HG02610 (cell line): ENCODE results near the gene SCGB1A1.

ENCODE experiments used
- ATAC-seq: cut with Tn5 transposase; IDR thresholded peaks from one replicate; pipeline ENCODE4 v1.9.1; 2021; ENCODE audit warnings: mild to moderate bottlenecking, moderate library complexity; ENCODE audit not compliant: unreplicated experiment

SCGB1A1 gene

DNA sequence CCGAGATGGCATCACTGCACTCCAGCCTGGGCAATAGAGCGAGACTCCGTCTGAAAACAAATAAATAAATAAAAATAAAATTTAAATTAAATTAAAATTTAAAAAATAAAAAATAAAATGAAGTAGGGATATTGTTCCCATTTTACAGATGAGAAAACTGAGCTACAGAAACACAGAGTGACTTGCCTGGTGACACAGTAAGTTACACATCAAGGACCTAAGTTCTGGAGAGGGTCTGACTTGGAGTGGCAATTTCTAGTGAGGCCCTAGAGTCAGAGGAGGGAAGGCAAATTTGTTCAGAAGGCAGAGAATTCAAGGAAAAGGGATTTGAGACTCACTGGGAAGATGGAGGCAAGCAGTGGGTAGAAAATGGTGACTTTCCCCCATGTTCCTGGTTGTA is 2.0 kb downstream of the SCGB1A1 start:
- no peak for ATAC-seq

DNA sequence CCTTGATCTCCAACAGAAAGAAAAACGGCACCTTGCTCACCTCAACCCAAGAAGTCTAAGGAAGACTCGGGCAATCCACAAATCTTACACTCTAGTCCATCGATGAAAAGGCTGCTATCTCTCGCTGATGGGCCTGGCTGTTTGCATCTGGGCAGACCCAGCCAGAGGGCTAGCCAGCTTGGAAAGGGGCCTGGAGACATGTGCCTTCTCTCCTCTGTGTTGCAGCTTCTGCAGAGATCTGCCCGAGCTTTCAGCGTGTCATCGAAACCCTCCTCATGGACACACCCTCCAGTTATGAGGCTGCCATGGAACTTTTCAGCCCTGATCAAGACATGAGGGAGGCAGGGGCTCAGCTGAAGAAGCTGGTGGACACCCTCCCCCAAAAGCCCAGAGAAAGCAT is 3.2 kb downstream of the SCGB1A1 start:
- no peak for ATAC-seq

DNA sequence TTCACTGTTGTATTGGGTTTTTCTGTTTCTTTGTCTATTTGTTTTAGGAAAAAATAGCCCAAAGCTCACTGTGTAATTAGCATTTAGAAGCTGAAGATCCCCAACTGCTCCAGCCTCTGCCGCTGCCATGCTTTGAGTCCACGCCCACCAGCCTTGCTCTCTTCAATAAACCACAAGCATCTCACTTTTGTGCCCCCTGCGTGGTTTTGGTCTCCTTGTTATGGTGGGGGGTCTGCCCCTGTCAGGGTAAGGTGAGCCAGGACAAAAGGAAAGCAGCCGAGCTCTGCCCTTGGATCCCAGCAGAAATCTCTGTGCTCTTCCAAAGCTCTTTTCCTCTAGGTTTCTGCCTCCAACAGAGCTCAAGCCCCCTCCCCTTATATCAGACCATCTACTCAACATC is 4.2 kb downstream of the SCGB1A1 start:
- no peak for ATAC-seq

DNA sequence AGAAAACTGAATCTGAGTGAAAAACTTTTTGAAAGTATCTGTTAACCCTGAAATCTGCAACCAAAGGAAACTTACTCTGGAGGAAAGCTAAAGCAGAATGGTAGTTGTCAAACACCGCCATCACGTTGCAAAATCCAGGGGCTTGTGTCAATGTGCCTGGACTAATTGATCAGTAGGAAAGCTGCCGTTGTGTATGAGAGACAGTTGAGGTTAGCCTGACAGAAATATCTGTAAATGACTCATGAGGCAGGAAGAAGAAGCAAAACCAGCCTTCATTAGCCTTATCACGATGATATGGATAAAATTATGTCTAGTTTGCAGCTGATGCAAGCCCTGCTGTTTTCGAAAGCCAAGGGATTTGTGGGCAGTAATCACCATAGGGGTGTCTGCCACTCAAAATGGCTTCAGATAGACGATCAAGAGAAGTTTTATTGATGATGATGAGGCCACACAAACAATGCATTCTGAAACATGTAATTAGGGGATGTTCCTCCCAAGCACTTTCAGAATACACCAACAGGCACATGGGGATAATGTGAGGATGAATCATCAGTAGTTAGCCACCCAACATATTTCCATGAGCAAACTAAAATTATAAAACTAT is 8.9 kb downstream of the SCGB1A1 start:
- no peak for ATAC-seq

DNA sequence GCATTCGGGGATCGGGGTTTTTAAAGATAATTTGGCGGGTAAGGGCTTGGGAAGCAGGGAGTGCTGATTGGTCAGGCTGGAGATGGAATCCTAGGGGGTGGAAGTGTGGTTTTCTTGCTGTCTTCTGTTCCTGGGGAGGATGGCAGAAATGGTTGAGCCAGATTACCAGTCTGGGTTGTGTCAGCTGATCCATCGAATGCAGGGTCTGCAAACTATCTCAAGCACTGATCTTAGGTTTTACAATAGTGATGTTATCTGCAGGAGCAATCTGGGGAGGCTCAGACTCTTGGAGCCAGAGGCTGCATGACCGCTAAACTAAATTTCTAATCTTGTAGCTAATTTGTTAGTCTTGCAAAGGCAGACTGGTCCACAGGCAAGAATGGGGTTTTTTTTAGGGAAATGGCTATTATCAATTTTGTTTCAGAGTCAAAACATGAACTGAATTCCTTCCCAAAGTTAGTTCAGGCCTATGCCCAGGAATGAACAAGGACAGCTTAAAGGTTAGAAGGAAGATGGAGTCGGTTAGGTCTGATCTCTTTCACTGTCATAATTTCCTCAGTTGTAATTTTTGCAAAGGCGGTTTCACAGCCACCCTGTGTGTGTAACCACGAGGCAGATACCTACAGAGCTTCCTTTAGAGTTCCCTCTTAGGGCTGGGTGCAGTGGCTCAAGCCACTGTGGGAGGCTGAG is 10.2 kb downstream of the SCGB1A1 start:
- ATAC-seq = no peak

DNA sequence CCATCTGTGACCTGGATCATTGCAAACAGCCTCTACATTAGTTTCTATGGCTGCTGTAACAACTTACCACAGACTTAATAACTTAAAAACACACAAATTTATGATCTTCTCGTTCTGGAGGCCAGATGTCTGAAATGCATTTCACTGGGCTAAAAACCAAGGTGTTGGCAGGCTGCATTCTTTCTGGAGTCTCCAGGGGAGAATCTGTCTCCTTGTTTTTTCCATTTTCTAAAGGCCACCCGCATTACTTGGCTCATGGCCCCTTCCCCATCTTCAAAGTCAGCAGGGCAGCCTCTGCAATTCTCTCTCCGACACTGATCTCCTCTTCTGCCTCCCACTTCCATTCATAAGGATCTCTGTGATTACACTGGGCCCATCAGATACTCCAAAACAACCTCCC is 11.6 kb downstream of the SCGB1A1 start:
- ATAC-seq = no peak

DNA sequence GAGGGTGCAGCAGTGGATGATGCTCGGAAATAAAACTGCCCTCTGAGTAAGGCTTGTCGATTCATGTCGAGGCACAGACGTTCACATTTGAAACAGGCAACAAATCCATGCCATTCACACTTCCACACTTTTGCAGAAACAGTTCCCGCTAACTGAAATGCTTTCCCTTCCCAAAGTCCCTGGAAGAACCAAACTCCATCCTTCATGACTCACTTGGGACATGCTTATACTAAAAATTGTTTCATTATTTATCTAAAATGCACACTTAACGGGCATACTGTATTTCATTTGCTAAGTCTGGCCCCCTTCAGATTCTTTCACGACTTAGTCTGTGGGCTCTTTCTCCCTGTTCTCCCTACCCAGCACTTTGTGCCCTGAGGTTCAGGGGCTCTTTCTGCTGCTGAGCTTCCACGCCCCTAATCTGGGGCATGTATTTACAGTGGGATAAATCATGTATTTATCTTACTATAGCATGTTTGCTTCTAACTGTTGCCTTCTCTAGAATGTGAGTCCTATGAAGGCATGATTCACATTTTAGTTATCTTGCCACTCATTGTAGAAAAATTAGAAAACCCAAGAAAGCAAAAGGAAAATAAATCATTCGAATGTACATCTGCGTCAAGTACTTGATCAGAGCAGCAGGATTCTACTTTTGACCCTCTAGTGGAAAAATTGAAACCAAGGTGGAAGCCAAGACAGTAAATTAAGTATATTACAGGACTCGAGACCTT is 12.5 kb downstream of the SCGB1A1 start:
- no peak for ATAC-seq

DNA sequence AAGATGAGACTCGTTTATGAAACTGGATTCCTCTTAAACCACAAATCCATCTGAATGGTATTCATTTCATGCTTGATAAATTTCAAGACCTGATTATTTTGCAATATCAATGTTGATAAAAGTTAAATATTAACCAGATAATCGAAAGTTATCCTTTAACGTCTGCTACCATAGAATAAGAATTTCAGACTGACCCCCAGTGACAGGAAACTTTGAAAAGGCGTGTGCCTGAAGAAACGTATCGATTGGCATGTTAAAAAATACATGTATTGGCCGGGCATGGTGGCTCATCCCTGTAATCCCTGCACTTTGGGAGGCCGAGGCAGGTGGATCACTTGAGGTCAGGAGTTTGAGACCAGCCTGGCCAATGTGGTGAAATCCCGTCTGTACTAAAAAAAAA is 13.9 kb downstream of the SCGB1A1 start:
- no peak for ATAC-seq

DNA sequence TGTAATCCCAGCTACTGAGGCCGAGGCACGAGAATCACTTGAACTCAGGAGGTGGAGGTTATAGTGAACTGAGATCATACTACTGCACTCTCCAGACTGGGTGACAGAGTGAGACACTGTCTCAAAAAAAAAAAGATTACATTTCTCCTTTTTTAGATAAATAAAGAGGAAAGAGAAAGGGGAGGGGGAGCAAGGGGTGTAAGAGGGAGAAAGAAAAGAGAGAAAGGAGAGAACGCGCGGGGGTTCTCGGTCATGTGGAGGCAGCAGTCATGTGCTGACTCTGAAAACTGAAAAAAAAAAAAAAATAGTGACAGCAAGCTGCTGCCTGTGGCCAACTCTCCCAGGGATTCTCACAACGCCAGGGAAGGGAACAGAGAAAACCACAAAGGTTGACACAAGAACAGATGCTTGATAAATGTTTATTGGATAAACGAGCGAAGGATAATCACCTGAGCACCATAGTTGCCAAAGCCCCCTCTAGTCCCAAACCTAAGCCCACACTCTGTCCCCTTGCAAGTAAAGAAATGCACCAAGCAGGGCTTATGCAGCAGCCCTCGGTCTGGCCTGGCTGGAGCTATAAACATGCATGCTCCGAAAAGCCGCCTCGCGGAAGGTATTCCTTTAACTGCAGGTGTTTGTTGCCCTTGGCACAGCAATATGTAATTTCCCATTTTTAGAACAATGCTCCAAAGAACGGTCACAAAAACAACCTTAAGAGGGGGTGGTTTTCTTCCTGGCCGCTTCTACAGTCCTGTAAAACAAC is 14.5 kb downstream of the SCGB1A1 start:
- no peak for ATAC-seq

DNA sequence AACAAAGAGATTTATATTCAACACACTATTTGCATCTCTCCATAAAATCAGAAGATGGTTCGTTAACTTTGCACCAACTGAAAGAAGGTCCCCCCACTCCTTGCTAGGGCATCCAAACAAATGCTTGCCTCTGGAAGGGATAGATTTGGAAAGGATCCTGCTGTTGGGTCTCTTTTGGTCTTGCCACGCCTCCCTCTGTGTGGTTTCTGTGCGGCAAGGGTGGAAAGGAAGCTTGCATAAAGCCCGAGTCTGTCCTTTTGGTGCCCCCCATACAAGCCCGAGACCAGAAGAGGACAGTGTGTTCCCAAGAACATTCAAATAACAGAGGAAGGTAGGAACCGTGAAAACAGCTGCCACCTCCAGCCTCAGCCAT is 15.1 kb downstream of the SCGB1A1 start:
- no peak for ATAC-seq

DNA sequence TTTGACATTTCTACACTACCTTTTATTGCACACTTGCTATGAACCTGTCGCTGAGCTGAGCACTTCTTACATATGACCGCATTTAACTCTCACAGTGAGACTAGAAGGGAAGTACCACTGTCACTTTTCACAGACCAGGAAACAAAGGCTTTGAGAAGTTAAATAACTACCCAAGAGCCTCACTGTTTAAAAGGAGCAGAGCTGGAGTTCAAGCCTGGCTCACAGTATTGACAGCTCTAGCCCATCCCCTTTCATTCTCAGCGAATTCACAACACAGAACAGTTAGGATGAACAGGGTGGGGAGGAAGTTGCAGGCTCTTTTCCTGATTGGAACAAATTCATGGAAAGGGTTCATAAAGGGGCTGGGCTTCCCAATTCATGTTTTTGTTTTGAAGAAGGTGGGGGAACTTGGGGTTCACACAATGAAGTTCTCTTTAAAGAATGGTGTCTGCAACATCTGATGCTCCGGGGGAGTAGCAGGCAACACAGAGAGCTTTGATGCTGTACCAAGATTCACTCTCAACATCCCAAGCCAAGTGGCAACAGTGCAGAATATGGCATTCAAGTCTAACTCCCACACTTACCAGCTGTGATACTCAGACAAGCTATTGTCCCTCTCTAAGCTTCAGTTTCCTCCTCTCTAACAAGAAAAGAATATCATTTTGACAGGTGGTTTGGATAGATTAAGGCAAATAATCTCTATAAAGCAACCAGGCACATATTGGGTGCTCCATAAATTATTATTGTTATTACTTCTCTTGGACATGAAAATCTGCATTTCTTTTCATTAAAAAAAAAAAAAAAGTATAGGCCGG is 17.2 kb downstream of the SCGB1A1 start:
- ATAC-seq = no peak

DNA sequence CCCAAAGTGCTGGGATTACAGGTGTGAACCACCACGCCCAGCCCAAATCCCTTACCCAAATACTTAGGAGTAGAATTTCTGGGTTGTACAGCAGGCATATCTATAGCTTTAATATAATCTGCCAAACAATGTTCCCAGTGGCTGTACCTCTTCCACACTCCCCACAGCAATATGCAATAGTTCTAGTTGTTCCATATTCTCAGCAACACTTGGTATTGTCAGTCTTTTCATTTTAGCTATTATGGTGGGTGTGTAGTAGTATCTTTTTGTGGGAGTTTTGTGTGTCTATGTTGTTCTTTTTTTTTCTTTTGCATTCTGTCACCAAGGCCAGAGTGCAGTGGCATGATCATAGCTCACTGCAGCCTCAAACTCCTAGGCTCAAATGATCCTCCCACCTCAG is 18.8 kb downstream of the SCGB1A1 start:
- ATAC-seq = no peak

DNA sequence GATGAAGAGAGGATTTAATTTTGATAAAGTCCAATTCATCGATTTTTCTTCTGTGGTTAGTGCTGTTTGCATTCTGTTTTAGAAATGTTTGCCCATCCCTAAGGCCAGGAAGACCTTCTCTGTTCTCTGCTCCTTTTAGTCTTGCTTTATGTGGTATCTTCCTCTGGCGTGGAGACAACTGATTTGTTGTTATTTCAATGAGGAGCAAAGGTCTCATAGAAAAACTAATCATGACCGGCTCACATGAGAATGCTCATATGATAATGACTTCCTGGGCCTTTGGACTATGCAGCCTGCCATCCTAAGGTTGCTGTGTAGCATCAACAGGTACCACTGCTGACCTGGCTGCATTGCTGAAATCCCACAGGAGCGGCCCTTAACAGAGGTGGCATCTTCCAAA is 19.8 kb downstream of the SCGB1A1 start:
- ATAC-seq = no peak

DNA sequence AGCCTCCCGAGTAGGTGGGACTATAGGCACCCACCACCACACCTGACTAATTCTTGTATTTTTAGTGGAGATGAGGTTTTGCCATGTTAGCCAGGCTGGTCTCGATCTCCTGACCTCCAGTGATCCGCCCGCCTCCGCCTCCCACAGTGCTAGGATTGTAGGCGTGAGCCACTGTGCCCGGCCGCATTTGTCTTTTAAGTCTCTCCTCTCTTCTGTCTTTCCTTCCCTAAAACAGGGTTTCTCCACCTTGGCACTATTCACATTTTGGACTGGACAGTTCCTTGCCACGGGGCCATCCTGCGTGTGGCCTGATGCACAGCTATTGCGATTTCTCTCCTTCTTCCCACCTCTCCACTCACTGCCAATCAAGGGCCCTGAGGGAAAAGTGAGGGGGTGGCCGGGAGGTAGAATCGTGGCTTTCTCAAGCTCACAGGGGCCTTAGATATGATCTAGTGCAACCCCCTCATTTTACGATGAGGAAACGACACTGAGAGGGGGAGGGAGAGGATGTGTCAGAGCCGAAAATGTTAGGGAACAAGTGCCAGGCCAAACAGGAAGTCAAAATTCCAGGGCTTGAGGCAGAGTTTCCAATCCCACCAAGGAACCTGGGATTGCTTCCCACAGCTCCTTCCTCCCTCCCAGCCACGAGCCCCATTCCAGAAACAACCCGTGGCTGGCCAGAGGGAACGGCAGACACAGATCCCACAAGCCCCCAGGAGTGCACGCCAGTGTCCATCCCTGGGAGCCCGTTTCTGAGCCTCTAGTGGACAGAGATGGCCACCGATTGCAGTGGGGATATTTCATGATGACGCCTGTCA is 21.2 kb downstream of the SCGB1A1 start:
- ATAC-seq = no peak

DNA sequence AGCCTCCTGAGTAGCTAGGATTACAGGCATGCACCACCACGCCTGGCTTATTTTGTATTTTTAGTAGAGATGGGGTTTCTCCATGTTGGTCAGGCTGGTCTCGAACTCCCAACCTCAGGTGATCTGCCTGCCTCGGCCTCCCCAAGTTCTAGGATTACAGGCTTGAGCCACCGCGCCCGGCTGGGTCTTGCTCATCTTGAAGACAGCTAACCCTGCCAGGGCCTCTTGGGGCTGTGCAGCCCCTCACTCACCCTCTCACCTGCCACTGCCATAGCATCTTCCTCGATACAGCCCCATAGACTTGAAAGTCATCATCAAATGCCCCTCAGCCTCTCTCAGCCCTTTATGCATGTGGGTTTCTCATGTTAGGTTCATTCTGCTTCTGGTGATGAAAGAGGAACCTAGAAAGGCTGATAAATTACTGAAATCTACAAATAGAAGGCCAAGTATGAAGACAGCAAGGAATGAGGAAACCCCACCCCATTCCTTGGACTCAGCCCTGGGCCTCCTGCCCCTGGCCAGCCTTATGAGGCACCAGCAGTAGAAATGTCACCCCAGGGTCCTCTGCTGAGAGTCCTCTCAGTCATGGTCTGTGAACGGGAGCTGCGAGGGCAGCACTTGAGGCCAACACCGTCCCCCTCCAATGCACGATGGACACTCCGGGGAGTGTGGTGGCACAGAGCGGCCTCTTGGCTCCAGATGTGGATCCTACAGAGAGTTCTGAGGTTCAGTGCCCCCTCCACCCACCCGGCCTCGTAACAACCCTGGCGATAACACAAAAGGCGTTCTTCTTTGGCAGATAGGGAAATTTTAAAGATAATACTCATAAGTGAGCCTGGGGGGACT is 24.8 kb downstream of the SCGB1A1 start:
- ATAC-seq = no peak

DNA sequence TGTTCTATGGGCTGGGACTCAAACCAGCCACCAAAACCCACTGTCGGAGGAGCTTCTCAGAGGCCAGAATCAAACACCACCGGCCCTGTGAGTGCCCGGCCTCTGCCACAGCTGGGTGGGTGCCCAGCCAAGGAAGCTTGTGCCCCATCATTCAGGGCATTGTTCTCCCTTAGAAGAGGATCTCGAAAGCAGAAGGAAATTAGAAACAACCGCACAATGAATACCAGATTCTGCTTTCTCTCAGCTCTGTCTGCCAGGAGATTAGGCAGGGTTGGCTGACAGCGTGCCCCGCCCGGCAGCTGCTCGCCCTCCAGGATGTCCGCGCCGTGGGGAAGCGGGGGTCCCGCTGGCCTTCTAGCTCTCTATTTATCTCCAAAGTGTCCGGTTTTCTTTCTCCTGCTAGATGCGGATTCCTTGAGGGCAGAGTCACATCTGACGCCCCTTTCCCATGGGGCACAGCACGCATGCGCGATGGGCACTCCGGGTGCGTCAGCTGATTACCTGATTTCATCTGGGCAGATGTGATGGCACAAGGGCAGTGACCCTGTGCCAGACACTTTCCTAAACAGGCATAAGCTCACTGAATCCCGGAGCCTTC is 25.5 kb downstream of the SCGB1A1 start:
- ATAC-seq = no peak

DNA sequence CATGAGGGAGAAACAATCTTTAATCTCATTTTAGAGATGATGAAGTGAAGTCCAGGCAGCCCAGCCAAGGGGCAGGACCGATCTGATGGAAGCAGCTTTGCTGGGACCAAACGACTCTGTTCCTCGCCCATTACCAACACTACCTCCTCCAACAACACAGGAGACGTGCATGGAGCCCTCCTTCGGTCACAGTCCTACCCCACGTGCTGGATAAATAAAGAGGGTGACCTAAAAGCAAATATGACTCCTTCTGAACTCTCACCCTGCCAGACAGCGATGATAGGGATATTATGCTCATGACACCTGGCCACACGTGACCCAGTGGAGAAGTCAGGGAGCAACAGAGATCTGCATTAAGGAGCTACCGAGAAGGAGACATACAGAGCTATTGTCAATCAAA is 26.0 kb downstream of the SCGB1A1 start:
- ATAC-seq = no peak

DNA sequence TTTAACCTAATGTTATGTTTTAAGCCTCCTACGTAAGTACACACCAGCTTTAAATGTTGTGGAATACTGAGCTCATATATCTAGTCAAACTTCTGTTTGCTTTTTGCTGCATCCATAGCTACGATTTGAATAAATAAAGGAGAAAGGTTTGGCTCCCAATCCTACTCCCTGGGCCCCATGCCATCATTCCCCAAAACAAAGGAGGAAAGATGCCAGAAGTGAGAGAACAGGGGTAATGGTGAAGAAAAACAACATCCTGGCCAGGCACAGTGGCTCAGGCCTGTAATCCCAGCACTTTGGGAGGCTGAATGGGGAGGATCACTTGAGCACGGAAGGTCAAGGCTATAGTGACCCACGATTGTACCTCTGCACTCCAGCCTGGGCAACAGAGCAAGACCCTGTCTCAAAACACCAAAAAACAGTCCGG is 26.5 kb downstream of the SCGB1A1 start:
- ATAC-seq = no peak

DNA sequence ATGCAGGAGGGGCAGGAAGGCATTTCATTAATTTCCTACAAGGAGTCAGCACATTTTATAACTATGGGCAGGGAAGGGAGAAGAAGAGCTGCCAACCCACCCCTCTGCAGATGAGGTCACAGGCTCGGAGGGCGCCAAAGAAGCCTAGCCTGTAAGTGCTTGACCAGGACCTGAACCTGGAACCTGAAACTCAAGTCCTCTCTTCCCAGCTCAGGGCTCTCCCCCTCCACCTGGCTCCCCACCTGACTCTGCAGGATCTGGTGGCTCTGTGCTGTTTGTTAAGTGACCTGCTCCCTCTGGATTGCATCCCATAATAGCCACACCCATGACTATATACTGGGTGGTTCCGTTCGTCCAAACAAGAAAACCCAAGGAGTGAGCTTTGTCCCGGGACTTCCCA is 27.3 kb downstream of the SCGB1A1 start:
- no peak for ATAC-seq
